Upper lobe of left lung (tissue), 4 donors: ENCODE measurements around the gene DNMT3L.
"Not testable (repeated sequence)": the region's sequence is repeated elsewhere in the genome, so short reads cannot be mapped to it uniquely, and the experiment has no call there.

Experiments
- POLR2A ChIP-seq, 4 donors: fragments of 450-650 bp; IDR thresholded peaks; one replicate each; pipeline ENCODE4 v1.5.1; 2016 to 2017; ENCODE audit warnings: antibody characterized with exemption in 4 of 4, mild to moderate bottlenecking in 2 of 4
- TF ChIP-seq, protein P1 (sequence below), 6 experiments: fragments of 450-650 bp in 4 of 6; fragments of 200-600 bp in 2 of 6; sonication (generic) in 2 of 6; IDR thresholded peaks; one replicate each; pipeline ENCODE4 v1.5.1; 2016 to 2019; ENCODE audit warnings: antibody characterized with exemption in 6 of 6

- TF ChIP-seq, protein P1, sequence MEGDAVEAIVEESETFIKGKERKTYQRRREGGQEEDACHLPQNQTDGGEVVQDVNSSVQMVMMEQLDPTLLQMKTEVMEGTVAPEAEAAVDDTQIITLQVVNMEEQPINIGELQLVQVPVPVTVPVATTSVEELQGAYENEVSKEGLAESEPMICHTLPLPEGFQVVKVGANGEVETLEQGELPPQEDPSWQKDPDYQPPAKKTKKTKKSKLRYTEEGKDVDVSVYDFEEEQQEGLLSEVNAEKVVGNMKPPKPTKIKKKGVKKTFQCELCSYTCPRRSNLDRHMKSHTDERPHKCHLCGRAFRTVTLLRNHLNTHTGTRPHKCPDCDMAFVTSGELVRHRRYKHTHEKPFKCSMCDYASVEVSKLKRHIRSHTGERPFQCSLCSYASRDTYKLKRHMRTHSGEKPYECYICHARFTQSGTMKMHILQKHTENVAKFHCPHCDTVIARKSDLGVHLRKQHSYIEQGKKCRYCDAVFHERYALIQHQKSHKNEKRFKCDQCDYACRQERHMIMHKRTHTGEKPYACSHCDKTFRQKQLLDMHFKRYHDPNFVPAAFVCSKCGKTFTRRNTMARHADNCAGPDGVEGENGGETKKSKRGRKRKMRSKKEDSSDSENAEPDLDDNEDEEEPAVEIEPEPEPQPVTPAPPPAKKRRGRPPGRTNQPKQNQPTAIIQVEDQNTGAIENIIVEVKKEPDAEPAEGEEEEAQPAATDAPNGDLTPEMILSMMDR (IDR thresholded peaks at IDR 0.05), result not testable (repeated sequence)
- TF ChIP-seq POLR2A (IDR thresholded peaks at IDR 0.05), result not testable (repeated sequence)
These were observed 21.3 kb downstream of the DNMT3L start for GRCh38 chr21:44240353-44240752.
